GM10847 (cell line): ENCODE measurements around the gene COL18A1.

Experiments used
- POLR2A ChIP-seq: IDR thresholded peaks from 2 replicates; pipeline ENCODE4 v1.6.1; 2011; ENCODE audit not compliant: insufficient read length; ENCODE audit errors: extremely low read depth

Gene COL18A1

GRCh38 chr21:45525153-45525909 lies 120.4 kb downstream of the COL18A1 start:
- no peak for TF ChIP-seq POLR2A

- TF ChIP-seq POLR2A = no peak
Observed at GRCh38 chr21:45525910-45526306, 120.9 kb downstream of the COL18A1 start.

GRCh38 chr21:45528028-45528705 lies 123.2 kb downstream of the COL18A1 start:
- no peak for TF ChIP-seq POLR2A

GRCh38 chr21:45528981-45529784 lies 124.2 kb downstream of the COL18A1 start:
- no peak for TF ChIP-seq POLR2A

GRCh38 chr21:45529785-45530422 lies 124.9 kb downstream of the COL18A1 start:
- no peak for TF ChIP-seq POLR2A

GRCh38 chr21:45530423-45531113 lies 125.6 kb downstream of the COL18A1 start:
- no peak for TF ChIP-seq POLR2A

- TF ChIP-seq POLR2A = no peak
Observed at GRCh38 chr21:45531393-45532215, 126.6 kb downstream of the COL18A1 start.

GRCh38 chr21:45532826-45533360 lies 127.9 kb downstream of the COL18A1 start:
- TF ChIP-seq POLR2A = no peak

GRCh38 chr21:45533361-45533845 lies 128.4 kb downstream of the COL18A1 start:
- TF ChIP-seq POLR2A = no peak

- no peak for TF ChIP-seq POLR2A
Observed at GRCh38 chr21:45533846-45534635, 129.1 kb downstream of the COL18A1 start.

- TF ChIP-seq POLR2A = no peak
Observed at GRCh38 chr21:45534636-45535331, 129.8 kb downstream of the COL18A1 start.

GRCh38 chr21:45535341-45536081 lies 130.5 kb downstream of the COL18A1 start:
- no peak for TF ChIP-seq POLR2A
